Measurements from ENCODE around the gene PSMA8.
A peak's percentile ranks its signal among the peaks of the same experiment; 100 is the strongest.
"Not testable (repeated sequence)": the region's sequence is repeated elsewhere in the genome, so short reads cannot be mapped to it uniquely, and the experiment has no call there.

PSMA8 gene

DNA sequence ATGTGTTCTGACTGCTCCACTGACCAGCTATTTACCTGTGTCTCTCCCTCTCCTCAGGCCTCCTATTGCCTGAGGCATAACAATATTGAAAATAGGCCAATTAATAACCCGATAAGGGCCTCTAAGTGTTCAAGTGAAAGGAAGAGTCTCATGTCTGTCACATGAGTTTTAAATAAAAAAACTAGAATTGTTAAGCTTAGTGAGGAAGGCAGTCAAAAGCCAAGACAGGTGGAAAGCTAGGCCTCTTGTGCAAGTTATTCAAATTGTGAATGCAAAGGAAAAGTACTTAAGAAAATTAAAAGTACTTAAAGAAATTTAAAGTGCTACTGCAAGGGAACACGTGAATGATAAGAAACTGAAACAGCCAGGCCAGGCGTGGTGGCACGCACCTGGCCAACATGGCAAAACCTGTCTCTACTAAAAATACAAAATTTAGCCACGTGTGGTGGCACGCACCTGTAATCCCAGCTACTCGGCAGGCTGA lies 47.7 kb downstream of the PSMA8 start:
- DNase-seq, result no peak

DNA sequence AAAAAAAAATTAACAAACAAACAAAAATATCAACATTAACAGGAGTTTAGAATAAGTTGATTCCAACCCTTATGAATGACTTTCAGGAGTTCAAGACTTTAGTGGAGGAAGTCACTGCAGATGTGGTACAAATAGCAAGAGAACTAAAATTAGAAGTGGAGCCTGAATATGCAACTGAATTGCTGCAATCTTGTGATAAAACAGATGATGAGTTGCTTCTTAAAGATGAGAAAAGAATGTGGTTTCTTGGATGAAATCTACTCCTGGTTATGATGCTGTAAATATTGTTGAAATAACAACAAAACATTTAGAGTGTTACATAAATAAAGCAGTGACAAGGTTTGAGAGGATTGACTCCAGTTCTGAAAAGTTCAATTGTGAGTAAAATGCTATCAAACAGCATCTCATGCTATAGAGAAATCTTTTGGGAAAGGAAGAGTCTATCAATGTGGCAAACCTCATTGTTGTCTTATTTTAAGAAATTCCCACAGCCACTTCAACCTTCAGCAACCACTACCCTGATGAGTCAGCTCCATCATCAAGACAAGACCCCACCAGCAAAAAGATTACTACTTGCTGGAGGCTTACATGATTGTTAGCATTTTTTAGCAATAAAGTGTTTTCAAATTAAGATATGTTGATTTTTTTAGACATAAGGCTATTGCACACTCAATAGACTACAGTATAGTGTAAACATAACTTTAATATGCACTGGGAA lies 49.9 kb downstream of the PSMA8 start:
- no peak for DNase-seq

DNA sequence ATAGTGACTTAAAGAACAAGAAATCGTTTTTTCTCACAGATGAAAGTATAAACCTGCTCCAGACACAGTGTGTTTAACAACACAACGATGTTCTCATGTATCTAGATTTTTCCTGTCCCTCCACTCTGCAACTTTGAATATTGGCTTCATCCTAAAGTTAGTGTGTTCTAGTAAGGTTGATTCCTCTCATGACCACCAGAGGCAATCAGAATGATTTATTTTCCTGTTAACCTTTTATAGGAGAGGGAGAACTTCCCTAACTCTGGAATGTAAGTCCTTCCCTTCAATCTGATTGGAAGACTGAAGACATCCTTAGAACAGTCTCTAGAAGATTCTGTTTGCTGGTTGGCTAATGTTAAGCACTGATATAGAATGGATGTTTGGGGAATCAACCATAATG lies 51.6 kb downstream of the PSMA8 start:
- DNase-seq, result no peak

DNA sequence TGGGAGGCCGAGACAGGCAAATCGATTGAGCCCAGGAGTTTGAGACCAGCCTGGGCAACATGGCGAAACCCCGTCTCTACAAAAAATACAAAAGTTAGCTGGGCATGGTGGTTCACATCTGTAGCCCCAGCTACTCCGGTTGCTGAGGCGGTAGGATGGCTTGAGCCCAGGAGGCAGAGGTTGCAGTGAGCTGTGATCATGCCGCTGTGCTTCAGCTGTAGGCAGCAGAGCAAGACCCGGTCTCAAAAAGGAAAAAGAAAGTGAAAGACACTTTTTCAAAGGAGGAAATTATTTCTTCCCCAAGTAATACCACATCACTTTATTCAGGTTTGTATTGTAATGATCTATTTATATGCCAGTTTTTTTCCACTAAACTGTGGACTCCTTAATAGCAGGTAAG lies 56.8 kb downstream of the PSMA8 start:
- DNase-seq, result no peak

DNA sequence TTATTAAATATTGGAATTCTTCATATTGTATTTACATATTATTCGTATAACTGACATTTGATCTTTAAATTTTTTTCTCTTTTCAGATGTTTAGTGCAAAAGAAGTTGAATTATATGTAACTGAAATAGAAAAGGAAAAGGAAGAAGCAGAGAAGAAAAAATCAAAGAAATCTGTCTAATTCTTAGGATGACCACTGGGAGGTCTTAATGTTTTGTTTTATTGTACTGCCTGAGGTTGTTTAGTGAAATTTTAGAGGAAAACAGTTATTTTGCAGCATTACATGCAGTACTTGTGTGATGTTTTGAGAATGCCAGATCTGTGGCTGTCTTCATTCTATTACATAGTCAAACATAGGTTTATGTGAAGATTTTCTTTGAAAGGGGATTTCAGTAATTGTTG lies 58.6 kb downstream of the PSMA8 start:
- DNase-seq, result no peak

DNA sequence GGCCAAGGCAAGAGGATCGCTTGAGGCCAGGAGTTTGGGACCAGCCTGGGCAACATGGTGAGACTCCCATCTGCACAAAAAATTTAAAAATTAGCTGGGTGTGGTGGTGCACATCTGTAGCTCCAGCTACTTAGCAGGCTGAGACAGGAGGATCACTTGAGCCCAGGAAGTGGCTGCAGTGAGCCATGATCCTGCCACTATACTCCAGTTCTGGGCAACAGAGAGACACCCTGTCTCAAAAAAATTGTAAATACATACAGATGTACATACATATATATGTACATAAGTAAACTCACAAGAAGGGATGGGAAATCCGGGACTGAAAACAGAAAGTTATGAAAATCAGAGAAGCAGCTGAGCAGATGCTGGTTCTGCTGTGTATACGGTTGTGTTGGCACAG lies 62.9 kb downstream of the PSMA8 start:
- DNase-seq, result no peak

DNA sequence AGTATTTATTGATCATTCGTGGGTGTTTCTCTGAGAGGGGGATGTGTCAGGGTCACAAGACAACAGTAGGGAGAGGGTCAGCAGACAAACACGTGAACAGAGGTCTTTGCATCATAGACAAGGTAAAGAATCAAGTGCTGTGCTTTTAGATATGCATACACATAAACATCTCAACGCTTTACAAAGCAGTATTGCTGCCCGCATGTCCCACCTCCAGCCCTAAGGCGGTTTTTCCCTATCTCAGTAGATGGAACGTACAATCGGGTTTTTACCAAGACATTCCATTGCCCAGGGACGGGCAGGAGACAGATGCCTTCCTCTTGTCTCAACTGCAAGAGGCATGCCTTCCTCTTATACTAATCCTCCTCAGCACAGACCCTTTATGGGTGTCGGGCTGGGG lies 68.3 kb downstream of the PSMA8 start:
- not testable (repeated sequence) for DNase-seq

DNA sequence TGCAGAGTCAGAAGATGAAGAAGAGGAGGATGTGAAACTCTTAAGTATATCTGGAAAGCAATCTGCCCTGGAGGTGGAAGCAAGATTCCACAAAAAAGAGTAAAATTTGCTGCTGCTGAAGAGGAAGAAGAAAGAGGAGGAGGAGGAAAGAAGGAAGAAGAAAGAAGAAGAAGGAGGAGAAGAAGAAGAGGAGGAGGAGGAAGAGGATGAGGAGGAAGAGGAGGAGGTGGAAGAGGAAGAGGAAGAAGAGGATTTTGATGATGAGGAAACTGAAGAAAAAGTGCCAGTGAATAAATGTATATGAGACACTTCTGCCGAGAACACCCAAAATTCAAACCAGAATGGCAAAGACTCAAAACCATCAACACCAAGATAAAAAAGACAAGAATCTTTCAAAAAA lies 71.6 kb downstream of the PSMA8 start:
- DNase-seq, result no peak

DNA sequence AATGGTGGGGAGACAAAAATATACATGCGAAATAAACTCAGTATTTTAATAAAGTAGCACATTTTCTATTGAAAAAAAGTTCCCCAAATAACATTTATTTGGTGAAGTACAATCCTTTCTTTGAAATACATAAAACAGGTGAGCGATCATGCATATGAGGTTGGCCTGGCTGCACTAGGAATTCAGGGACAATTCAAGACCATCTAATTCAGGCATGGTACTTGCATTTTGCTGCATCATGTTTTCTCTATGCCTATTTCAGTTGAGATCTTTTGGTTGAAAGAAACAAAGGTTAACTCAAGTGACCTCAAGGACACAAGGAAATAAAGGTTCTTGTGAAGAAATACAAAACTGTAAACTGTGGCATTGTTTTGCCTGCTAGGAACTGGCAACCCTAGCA lies 72.8 kb downstream of the PSMA8 start:
- no peak for DNase-seq

DNA sequence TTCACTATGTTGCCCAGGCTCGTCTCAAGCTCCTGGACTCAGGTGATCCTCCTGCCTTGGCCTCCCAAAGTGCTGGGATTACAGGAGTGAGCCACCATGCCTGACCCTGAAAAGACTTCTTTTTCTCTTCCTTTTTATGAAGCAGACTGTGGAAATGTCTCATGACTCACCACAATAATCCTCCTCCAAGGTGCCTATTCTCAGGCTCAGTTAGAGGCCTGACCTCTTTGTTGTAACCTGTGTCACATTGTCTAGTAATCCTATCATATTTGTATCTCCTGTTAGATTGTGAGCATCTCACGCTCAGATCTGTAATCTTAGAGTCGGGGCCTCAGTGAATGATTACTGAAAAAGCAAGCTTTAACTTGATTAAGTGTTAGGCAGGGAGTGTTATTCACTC lies 74.3 kb downstream of the PSMA8 start:
- DNase-seq, result no peak

DNA sequence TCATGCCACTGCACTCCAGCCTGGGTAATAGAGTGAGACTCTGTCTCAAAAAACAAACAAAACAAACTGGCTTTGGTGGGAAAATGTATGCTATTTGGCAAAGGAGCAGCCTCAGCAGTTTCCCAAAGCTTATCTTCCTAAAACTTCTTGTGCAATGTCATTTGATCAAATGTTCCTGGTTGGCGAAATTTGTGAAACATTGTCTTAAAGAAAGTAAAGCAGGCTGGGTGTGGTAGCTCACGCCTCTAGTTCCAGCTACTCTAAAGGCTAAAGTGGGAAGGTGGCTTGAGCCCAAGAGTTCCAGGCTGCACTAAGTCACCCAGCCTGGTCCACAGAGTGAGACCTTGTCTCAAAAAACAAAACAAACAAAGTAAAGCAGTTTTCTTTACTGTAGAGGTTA lies 75.3 kb downstream of the PSMA8 start:
- DNase-seq, result no peak

DNA sequence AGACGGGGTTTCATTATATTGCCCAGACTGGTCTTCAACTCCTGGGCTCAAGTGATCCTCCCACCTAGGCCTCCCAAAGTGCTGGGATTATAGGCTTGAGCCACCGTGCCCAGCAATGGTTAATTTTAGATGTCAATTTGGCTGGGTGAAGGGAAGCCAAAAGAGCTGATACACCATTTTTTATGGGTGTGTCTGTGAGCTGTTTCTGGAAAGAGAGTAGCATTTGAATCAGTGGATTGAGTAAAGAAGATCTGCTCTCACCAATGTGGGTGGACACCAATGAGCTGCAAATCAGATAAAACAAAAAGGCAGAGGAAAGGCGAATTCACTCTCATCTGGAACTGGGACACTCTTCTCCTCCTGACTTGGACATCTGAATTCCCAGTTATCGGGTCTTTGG lies 76.5 kb downstream of the PSMA8 start:
- DNase-seq, result no peak

DNA sequence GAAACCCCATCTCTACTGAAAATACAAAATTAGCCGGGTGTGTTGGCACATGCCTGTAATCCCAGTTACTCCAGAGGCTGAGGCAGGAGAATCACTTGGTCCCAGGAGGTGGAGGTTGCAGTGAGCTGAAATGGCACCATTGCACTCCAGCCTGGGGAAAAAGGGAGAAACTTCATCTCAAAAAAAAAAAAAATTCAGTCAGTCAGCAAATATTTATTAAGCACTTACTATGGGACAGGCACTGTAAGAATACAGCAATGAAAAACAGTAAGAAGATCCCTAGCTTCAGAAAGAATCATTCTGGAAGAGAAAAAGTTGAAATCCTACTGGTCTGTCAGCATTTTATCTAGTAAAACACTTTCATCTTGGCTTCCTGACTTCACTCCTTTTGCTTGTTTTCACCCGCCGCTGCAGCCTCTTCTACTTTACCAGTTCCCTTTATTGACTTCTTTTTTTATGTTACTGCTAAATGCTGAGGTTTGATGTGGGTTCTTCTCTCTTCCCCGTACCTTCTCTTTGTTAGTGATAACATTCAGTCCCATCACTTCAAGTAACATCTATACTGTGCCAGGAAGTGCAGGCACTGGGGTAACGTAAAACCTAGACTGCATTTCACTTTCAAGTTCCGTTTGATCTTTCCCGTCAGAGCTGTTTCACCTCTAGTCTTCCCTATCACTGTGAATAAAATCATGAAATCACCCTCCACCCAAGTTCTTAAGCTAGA lies 81.7 kb downstream of the PSMA8 start:
- no peak for DNase-seq

DNA sequence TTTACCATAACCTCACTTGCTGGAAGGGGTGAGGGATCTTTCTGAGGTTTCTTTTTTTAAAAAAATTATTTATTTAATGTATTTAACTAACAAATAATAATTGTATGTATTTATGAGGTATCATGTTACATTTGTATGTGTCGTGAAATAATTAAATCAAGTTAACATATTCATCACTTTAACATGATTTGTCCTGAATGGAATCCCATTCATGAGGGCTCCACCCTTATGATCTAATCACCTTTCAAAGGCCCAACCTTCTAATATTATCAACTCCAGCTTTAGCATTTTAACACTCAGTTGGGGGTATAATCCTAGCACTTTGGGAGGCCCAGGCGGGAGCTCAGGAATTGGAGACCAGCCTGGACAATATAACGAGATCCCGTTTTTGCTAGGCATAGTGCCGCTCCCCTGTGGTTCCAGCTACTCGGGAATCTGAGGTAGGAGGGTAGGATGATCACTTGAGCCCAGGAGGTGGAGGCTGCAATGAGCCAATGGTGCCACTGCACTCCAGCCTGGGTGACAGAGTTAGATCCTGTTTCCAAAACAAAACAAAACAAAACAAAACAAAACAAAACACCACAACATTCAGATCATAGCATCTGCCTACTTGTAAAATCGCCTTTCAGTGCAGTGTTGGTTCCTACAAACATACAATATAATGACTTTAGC lies 91.5 kb downstream of the PSMA8 start:
- DNase-seq, result no peak

DNA sequence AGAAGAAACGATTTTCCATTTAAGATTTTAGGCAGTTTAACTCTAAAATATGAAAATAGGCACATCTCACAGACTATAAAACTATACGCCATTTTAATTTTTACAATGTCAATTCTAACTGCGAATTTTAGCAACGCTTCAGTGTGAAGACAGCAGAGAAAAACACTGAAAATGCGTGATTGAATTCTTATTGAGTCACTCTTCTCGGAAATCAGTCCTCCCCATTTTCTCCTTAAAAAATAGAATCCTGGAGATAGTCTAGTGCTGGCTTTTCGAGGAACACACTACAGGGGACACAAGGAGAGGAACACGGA lies 92.2 kb downstream of the PSMA8 start:
- DNase-seq, result no peak

DNA sequence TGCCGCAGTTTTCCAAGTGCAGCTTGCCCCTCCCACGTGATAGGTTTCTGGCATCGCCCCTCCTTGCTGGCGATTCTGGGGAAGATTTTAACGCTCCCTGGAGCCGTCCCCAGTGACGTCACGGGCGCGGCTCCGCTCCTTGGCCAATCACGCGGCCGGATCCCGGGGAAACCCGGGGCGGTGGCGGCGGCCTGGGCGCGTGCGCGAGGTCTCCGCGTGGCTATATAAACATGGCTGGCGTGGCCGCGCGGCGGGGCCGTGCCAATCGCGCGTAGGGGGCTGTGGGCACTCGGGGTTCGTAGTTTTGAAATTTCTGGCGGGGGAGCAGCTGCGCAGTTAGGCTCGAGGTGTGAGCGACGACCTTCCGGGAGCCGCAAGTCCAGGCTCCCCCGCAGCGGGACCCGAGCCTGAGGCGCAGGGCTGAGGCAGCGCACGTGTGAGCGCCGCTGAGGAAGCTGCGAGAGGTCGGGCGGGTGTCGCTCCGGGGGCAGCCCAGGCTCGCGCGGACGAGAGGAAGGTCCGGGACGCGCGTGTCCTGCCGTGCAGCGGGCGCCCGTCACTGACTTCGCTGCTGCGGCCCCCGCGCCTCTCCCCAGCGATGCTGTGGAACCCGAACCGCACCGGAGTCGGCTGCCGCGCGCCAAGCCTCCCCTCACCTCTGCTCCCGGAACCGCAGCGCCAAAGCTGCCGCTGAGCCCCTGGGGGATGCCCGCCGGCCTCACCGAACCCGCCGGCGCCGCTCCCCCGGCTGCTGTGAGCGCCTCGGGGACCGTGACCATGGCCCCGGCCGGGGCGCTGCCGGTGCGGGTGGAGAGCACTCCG lies 92.8 kb downstream of the PSMA8 start, which contains the start of gene TAF4B:
Gene TAF4B, plus strand, starts transcription at position 217 of the 822 bp plus-strand sequence. Its CDS starts 489 bp downstream, at position 706.
- peak; percentile 93 for DNase-seq

DNA sequence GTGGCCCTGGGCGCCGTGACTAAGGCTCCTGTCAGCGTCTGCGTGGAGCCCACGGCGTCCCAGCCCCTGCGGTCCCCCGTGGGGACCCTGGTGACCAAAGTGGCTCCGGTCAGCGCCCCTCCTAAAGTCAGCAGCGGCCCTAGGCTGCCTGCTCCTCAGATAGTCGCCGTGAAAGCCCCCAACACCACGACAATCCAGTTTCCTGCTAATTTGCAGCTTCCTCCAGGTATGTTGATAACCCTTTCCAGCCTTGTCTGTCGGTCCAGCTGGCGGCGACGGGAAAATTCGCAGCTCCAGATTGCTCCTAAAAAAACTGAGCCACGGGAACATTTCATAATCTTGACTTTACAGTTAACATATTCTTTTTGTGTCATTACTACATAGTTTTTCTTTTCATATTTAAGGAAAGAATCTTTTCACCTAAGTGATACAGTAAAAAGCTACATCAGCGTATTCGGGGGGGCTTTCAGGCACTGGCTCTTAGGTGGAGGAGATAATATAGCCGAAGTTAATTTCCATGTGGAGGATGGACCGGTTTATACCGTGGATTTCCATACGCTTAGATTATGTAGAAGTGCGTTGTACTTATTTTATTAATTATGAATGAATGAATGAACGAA lies 93.5 kb downstream of the PSMA8 start:
- peak; percentile 4 for DNase-seq

DNA sequence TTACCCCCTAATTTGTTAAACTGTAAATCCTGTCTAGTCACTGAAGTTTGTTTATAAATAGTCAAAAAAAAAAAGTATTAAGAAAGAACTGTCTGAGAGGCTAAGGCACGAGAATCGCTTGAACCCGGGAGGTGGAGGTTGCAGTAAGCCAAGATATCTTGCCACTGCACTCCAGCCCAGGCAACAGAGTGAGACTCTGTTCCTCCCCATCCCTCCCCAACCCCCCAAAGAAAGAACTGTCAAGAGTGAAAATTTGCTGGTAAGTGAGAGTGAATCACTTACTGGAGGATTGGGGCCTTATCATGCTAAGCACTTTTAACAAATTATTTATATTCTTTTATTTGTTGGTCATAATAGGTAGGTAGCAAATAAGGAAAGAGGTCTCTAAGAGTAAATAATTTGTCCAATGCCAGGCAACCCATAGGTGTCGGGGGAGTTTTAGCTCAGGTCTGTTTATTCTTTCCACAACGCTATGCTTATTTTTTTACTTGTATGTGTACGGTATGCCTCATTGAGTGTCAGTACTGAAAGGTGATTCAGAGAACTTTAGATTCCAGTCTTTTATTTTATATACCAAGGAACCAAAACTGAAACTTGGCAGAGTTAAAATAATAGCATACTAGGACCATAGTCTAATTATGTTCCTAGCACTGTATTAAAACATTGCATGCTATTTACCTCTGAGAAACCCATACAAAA lies 95.0 kb downstream of the PSMA8 start:
- DNase-seq, result no peak

DNA sequence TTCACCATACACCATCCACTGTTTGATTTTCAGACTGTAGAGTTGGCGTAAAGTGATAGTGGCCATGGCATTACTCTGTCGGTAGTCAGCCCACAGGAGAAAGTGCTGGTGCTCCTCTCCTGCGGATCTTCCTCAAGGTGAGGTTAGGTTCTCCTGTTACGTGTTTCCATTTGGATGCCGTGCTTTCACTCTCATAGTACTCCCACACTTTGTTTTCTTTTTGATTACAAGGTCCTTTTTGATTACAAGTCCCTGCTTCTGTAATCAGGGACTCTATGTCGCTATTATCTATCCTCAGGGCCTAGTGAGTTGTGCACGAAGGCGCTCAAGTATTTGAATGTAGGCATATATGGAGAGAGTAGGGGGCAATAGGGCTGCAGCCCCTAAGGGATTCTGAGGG lies 96.8 kb downstream of the PSMA8 start:
- DNase-seq, result no peak

DNA sequence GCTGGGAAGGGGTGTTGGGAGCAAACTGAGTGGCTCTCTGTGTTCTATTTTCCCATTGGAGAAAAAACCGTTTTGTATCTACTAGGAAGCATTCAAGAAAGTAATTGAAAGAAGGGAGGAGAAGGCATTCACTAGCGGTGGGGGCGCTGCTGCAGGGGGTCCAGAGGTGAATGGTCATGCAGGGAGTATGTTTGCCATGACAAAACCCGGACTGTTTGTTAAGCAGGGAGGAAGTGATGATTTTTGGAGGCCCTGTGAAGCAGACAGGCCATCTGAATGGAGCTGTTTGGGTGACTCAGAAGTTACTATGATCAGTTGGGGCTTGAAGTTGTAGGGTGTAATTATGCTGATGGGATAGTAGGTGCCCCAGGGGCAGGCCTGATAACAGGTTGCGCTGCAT lies 99.5 kb downstream of the PSMA8 start:
- no peak for DNase-seq

DNA sequence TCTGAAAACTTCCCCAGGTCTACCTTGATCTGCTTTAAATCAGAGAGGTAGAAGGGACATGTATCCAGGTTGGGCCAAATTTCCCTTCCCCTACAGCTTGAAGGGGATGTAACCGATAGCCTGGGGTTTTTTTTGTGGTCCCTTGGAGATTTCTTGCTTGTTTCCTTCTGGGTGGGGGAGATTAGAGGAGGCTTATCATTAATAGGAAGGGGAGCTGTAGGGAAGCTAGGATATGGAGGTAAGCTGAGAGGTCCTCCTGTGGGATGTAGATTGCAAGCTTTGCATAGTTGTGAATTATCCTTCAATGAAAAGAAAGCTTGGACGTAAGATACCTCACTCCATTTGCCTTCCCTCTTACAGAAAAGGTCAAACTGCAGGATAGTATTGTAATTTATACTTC lies 103.7 kb downstream of the PSMA8 start:
- DNase-seq, result not testable (repeated sequence)

DNA sequence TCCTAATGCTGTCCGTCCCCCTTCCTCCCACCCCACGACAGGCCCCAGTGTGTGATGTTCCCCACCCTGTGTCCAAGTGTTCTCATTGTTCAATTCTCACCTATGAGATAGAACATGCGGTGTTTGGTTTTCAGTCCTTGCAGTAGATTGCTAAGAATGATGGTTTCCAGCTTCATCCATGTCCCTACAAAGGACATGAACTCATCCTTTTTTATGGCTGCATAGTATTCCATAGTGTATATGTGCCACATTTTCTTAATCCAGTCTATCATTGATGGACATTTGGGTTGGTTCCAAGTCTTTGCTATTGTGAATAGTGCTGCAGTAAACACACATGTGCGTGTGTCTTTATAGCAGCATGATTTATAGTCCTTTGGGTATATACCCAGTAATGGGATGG lies 105.0 kb downstream of the PSMA8 start:
- DNase-seq, result not testable (repeated sequence)
